GM23248 (cell line): ENCODE measurements around the gene COL1A2.

Experiments used
- EZH2 ChIP-seq: fragments of 200-600 bp; sonication (generic); IDR thresholded peaks from 2 replicates; pipeline ENCODE4 v1.6.1; 2018; ENCODE audit warnings: antibody characterized with exemption, mild to moderate bottlenecking; ENCODE audit not compliant: insufficient read depth, poor library complexity, severe bottlenecking
- EZH2phosphoT487 ChIP-seq: fragments of 200-600 bp; sonication (generic); IDR thresholded peaks from 2 replicates; pipeline ENCODE4 v1.6.1; 2018; ENCODE audit warnings: antibody characterized with exemption, moderate library complexity, mild to moderate bottlenecking, low read depth; ENCODE audit not compliant: insufficient read depth

- TF ChIP-seq EZH2, result no peak
- TF ChIP-seq EZH2phosphoT487, result no peak
These were observed 55.5 kb downstream of the COL1A2 start for GRCh38 chr7:94450044-94450697.
